A204.1 (cell line): Measurements from ENCODE around the gene MAL.

Experiments
- FAIRE-seq: peaks from 2 replicates; lab custom pipeline; 2012; peaks lifted over from hg19 to GRCh38; lab: Jason Lieb, UNC

Gene MAL

GRCh38 chr2:95016616-95017015 lies 8.9 kb upstream of the MAL start:
- no peak for FAIRE-seq

- FAIRE-seq = no peak
Measured at GRCh38 chr2:95017071-95017501, 8.4 kb upstream of the MAL start.

GRCh38 chr2:95017836-95018235 lies 7.7 kb upstream of the MAL start:
- FAIRE-seq = no peak

- no peak for FAIRE-seq
Measured at GRCh38 chr2:95018301-95018700, 7.2 kb upstream of the MAL start.

GRCh38 chr2:95018861-95019550 lies 6.5 kb upstream of the MAL start:
- FAIRE-seq = no peak

- no peak for FAIRE-seq
Measured at GRCh38 chr2:95019572-95019971, 5.9 kb upstream of the MAL start.

GRCh38 chr2:95020275-95021022 lies 5.1 kb upstream of the MAL start:
- no peak for FAIRE-seq

GRCh38 chr2:95021023-95021416 lies 4.5 kb upstream of the MAL start:
- no peak for FAIRE-seq

GRCh38 chr2:95021847-95022246 lies 3.7 kb upstream of the MAL start:
- no peak for FAIRE-seq

GRCh38 chr2:95022309-95023221 lies 2.9 kb upstream of the MAL start:
- no peak for FAIRE-seq

- FAIRE-seq = no peak
Measured at GRCh38 chr2:95023222-95023597, 2.3 kb upstream of the MAL start.

- no peak for FAIRE-seq
Measured at GRCh38 chr2:95024371-95024770, 1.1 kb upstream of the MAL start.

- no peak for FAIRE-seq
Measured at GRCh38 chr2:95024960-95025405, 525 bp upstream of the MAL start.

- no peak for FAIRE-seq
Measured at GRCh38 chr2:95026471-95027368, 1.2 kb downstream of the MAL start.

- FAIRE-seq = no peak
Measured at GRCh38 chr2:95027369-95027720, 1.8 kb downstream of the MAL start.

GRCh38 chr2:95029898-95030341 lies 4.4 kb downstream of the MAL start:
- no peak for FAIRE-seq

- no peak for FAIRE-seq
Measured at GRCh38 chr2:95030496-95030895, 5.0 kb downstream of the MAL start.

GRCh38 chr2:95031076-95031725 lies 5.7 kb downstream of the MAL start:
- no peak for FAIRE-seq

- FAIRE-seq = no peak
Measured at GRCh38 chr2:95031726-95032116, 6.2 kb downstream of the MAL start.

- no peak for FAIRE-seq
Measured at GRCh38 chr2:95032341-95032740, 6.8 kb downstream of the MAL start.

- FAIRE-seq = no peak
Measured at GRCh38 chr2:95032868-95033603, 7.5 kb downstream of the MAL start.
